ENCODE data around the gene PSAPL1.

PSAPL1 gene, protein sequence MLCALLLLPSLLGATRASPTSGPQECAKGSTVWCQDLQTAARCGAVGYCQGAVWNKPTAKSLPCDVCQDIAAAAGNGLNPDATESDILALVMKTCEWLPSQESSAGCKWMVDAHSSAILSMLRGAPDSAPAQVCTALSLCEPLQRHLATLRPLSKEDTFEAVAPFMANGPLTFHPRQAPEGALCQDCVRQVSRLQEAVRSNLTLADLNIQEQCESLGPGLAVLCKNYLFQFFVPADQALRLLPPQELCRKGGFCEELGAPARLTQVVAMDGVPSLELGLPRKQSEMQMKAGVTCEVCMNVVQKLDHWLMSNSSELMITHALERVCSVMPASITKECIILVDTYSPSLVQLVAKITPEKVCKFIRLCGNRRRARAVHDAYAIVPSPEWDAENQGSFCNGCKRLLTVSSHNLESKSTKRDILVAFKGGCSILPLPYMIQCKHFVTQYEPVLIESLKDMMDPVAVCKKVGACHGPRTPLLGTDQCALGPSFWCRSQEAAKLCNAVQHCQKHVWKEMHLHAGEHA

DNA sequence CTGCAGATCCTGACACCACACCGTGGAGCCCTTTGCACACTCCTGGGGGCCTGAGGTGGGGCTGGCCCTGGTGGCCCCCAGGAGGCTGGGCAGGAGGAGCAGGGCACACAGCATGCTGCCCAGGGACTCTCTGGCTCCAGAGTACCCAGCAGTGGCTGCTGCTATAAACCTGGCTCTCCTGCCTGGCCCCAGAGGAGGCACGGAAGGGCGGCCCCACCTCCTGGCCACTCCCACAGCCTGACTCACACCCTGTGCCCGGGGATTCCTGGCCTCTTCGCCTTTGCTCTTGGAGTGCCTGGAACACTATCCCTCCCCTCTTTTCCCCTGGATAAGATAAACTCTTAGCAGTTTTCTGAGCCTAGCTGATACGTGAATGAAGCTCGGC lies at the start of gene PSAPL1:
Gene PSAPL1 (minus strand): TSS at position 165 of the 385 bp plus-strand sequence. CDS start 51 bp downstream, at position 114.
- Histone ChIP-seq H3K27ac (no peak within 1 kb of the TSS), H3K4me2 (ENCODE audit: low read length) (no peak within 1 kb of the TSS), H3K79me2 (no peaks in the 10 kb centered on the region), H3K27me3 (ENCODE audit: control insufficient read depth, insufficient read depth, low read length) (no peaks in the 10 kb centered on the region), H2AFZ (no peak within 1 kb of the TSS), H3K9ac (no peak within 1 kb of the TSS), H3K4me1 (no peaks in the 10 kb centered on the region), H3K4me3 (ENCODE audit: low read depth, low read length) (no peak within 1 kb of the TSS), H3K36me3 (ENCODE audit: control insufficient read depth, insufficient read depth, low read length) (no peaks in the 10 kb centered on the region), H3K9me3 (ENCODE audit: control insufficient read depth, low read length) (no peaks in the 10 kb centered on the region)
- TF ChIP-seq, protein P1, sequence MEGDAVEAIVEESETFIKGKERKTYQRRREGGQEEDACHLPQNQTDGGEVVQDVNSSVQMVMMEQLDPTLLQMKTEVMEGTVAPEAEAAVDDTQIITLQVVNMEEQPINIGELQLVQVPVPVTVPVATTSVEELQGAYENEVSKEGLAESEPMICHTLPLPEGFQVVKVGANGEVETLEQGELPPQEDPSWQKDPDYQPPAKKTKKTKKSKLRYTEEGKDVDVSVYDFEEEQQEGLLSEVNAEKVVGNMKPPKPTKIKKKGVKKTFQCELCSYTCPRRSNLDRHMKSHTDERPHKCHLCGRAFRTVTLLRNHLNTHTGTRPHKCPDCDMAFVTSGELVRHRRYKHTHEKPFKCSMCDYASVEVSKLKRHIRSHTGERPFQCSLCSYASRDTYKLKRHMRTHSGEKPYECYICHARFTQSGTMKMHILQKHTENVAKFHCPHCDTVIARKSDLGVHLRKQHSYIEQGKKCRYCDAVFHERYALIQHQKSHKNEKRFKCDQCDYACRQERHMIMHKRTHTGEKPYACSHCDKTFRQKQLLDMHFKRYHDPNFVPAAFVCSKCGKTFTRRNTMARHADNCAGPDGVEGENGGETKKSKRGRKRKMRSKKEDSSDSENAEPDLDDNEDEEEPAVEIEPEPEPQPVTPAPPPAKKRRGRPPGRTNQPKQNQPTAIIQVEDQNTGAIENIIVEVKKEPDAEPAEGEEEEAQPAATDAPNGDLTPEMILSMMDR (IDR thresholded peaks at IDR 0.05) = no peak

DNA sequence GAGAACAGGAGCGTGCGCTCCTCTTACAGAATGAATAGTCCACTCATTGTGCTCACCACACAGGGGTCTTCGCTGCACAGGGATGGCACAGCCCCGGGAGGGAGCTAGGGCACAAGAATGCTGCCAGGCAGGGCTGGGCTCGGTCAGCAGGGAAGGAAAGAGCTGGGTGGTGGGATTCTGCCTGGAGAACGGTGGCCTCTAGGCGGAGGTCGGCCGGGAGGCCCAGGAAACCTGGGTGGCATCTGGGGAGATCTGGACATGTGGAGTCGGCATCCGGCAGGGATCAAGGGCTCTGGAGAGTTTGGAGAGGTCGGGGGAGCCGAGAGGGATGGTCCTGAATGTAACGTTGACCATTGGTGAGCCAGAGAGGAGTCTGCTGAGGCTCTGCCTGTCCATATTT lies 46.5 kb upstream of the PSAPL1 start:
- H3K27ac ChIP-seq = no peak overlapping the region
- H3K4me2 ChIP-seq (ENCODE audit: low read length) = no peak overlapping the region
- H3K9me3 ChIP-seq (ENCODE audit: control insufficient read depth, low read length) = no peaks in the 10 kb centered on the region
- no peaks in the 10 kb centered on the region for H3K79me2 ChIP-seq
- H3K9ac ChIP-seq = no peak overlapping the region
- no peaks in the 10 kb centered on the region for H3K36me3 ChIP-seq (ENCODE audit: control insufficient read depth, insufficient read depth, low read length)
- H3K27me3 ChIP-seq (ENCODE audit: control insufficient read depth, insufficient read depth, low read length) = no peaks in the 10 kb centered on the region
- H3K4me3 ChIP-seq (ENCODE audit: low read depth, low read length) = no peak overlapping the region
- no peaks in the 10 kb centered on the region for H3K4me1 ChIP-seq
- H2AFZ ChIP-seq = no peak overlapping the region
- TF ChIP-seq, protein P1 (IDR thresholded peaks at IDR 0.05) = no peak

DNA sequence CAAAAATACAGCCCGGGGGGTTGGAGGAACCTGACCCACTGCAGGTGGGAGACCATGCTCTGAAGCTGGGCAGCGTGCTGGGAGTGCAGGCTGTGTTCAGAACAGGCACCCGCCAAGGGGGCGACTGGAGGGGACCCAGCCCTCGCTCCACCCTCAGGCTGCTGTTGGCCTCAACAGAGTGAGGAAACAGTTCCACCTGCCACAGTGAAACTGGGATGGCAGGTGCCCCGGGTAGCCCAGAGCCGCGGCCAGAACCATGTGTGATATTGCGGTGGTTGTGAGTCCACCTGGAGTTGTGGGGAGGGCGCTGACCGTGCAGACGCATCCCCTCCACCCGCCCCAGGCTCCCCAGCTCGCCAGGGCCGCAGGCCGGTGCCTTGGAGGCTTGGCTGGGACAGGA lies 45.7 kb upstream of the PSAPL1 start:
- Histone ChIP-seq H3K4me2 (ENCODE audit: low read length) (no peak overlapping the region), H3K36me3 (ENCODE audit: control insufficient read depth, insufficient read depth, low read length) (no peaks in the 10 kb centered on the region), H3K4me3 (ENCODE audit: low read depth, low read length) (no peak overlapping the region), H3K9me3 (ENCODE audit: control insufficient read depth, low read length) (no peaks in the 10 kb centered on the region), H3K27me3 (ENCODE audit: control insufficient read depth, insufficient read depth, low read length) (no peaks in the 10 kb centered on the region), H3K79me2 (no peaks in the 10 kb centered on the region), H2AFZ (no peak overlapping the region), H3K9ac (no peak overlapping the region), H3K4me1 (no peaks in the 10 kb centered on the region), H3K27ac (no peak overlapping the region)
- TF ChIP-seq, protein P1 (IDR thresholded peaks at IDR 0.05) = no peak

DNA sequence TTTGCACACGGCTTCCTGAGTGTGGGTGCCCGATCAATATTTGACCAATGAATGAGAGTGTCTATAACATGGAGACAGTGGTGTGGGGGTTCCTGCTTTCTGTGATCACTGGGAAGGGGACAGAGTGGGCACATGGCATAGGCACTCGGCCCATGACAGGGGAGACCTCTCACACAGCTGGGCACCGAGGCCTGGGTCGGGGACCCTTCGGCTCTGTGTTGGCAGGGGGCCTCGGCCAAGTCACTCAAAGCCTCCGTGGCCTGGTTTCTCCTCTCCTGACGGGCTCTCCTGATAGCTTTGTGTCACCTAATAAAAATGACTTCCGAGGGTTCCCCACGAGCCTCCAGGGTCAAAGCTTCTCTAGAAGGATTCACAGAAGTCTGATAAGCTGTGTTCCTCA lies 43.9 kb upstream of the PSAPL1 start:
- Histone ChIP-seq H3K79me2 (no peaks in the 10 kb centered on the region), H2AFZ (no peak overlapping the region), H3K36me3 (ENCODE audit: control insufficient read depth, insufficient read depth, low read length) (no peaks in the 10 kb centered on the region), H3K4me1 (no peaks in the 10 kb centered on the region), H3K4me2 (ENCODE audit: low read length) (no peak overlapping the region), H3K4me3 (ENCODE audit: low read depth, low read length) (no peak overlapping the region), H3K27me3 (ENCODE audit: control insufficient read depth, insufficient read depth, low read length) (no peaks in the 10 kb centered on the region), H3K27ac (no peak overlapping the region), H3K9ac (no peak overlapping the region), H3K9me3 (ENCODE audit: control insufficient read depth, low read length) (no peaks in the 10 kb centered on the region)
- TF ChIP-seq, protein P1 (IDR thresholded peaks at IDR 0.05) = no peak

DNA sequence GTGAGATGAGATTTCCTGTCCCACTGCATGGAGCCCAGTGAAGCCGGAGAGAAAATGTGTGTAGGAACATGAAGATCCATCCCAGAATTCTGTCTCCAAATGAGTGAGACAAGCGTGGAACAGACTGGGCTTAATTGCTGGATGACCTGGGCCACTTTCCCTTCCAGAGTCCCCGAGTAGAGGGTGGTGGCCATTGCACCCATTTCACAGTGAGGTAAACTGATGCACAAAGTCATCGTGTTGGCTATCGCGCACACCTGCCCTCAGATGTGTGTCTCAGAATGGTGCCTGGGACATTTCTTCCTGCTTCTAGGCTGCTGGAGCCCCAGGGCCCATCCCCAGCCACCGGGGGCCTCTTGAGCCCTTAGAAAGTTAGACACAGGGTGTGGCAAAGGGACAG lies 43.0 kb upstream of the PSAPL1 start:
- TF ChIP-seq, protein P1 (IDR thresholded peaks at IDR 0.05) = no peak
- Histone ChIP-seq H3K79me2 (no peaks in the 10 kb centered on the region), H3K4me1 (no peaks in the 10 kb centered on the region), H3K27me3 (ENCODE audit: control insufficient read depth, insufficient read depth, low read length) (no peaks in the 10 kb centered on the region), H3K9ac (no peak overlapping the region), H3K4me3 (ENCODE audit: low read depth, low read length) (no peak overlapping the region), H3K27ac (no peak overlapping the region), H3K9me3 (ENCODE audit: control insufficient read depth, low read length) (no peaks in the 10 kb centered on the region), H3K4me2 (ENCODE audit: low read length) (no peak overlapping the region), H2AFZ (no peak overlapping the region), H3K36me3 (ENCODE audit: control insufficient read depth, insufficient read depth, low read length) (no peaks in the 10 kb centered on the region)
